ENCODE measurements around the gene PKN3.

The PKN3 gene

GRCh38 chr9:128713941-128714573, 11.8 kb downstream of the PKN3 start:
- Histone ChIP-seq H3K27ac (no peak overlapping the region), H3K4me3 (ENCODE audit: low read depth, low read length) (no peak overlapping the region), H3K27me3 (ENCODE audit: insufficient read depth, low read depth, severe bottlenecking) (no peaks in the 10 kb centered on the region), H3K9me3 (ENCODE audit: severe bottlenecking) (no peaks in the 10 kb centered on the region), H3K36me3 (peaks cover 75% of the 10 kb centered on the region)
- TF ChIP-seq CTCF (IDR thresholded peaks at IDR 0.05; ENCODE audit: low read depth, low read length), result no peak
- DNase-seq, result no peak

- Histone ChIP-seq H3K27ac (no peak overlapping the region), H3K9me3 (ENCODE audit: severe bottlenecking) (no peaks in the 10 kb centered on the region), H3K36me3 (peaks cover 82% of the 10 kb centered on the region), H3K4me3 (ENCODE audit: low read depth, low read length) (no peak overlapping the region), H3K27me3 (ENCODE audit: insufficient read depth, low read depth, severe bottlenecking) (no peaks in the 10 kb centered on the region)
- no peak for DNase-seq
- TF ChIP-seq CTCF (IDR thresholded peaks at IDR 0.05; ENCODE audit: low read depth, low read length), result no peak
Measured at GRCh38 chr9:128714586-128715435, 12.5 kb downstream of the PKN3 start.

GRCh38 chr9:128715436-128715750, 13.1 kb downstream of the PKN3 start:
- Histone ChIP-seq H3K27me3 (ENCODE audit: insufficient read depth, low read depth, severe bottlenecking) (no peaks in the 10 kb centered on the region), H3K9me3 (ENCODE audit: severe bottlenecking) (no peaks in the 10 kb centered on the region), H3K4me3 (ENCODE audit: low read depth, low read length) (no peak overlapping the region), H3K36me3 (peaks cover 84% of the 10 kb centered on the region), H3K27ac (no peak overlapping the region)
- DNase-seq, result no peak
- TF ChIP-seq CTCF (IDR thresholded peaks at IDR 0.05; ENCODE audit: low read depth, low read length), result no peak

- no peaks in the 10 kb centered on the region for H3K27me3 ChIP-seq (ENCODE audit: insufficient read depth, low read depth, severe bottlenecking)
- TF ChIP-seq CTCF (IDR thresholded peaks at IDR 0.05; ENCODE audit: low read depth, low read length), result no peak
- no peak overlapping the region for H3K27ac ChIP-seq
- no peaks in the 10 kb centered on the region for H3K9me3 ChIP-seq (ENCODE audit: severe bottlenecking)
- DNase-seq, result no peak
- H3K4me3 ChIP-seq (ENCODE audit: low read depth, low read length), result no peak overlapping the region
- peaks cover 84% of the 10 kb centered on the region for H3K36me3 ChIP-seq
Measured at GRCh38 chr9:128716581-128717254, 14.4 kb downstream of the PKN3 start.

- TF ChIP-seq CTCF (IDR thresholded peaks at IDR 0.05; ENCODE audit: low read depth, low read length), result no peak
- H3K36me3 ChIP-seq, result peaks cover 77% of the 10 kb centered on the region
- no peak for DNase-seq
- no peaks in the 10 kb centered on the region for H3K9me3 ChIP-seq (ENCODE audit: severe bottlenecking)
- H3K27ac ChIP-seq, result no peak overlapping the region
- no peaks in the 10 kb centered on the region for H3K27me3 ChIP-seq (ENCODE audit: insufficient read depth, low read depth, severe bottlenecking)
- no peak overlapping the region for H3K4me3 ChIP-seq (ENCODE audit: low read depth, low read length)
Measured at GRCh38 chr9:128718047-128718446, 15.7 kb downstream of the PKN3 start.

Measured in WERI-Rb-1 (cell line).